Naive thymus-derived CD8-positive, alpha-beta T cell (primary cell): ENCODE data around the gene ISM1. TPM values are rescaled to one million over a fixed set of nuclear protein-coding genes. Genes with fewer than 3 reads are reported as not detected.
A peak's percentile ranks its signal among the peaks of the same experiment; 100 is the strongest.
"Not testable (repeated sequence)": the region's sequence is repeated elsewhere in the genome, so short reads cannot be mapped to it uniquely, and the experiment has no call there.

Source experiments
- ATAC-seq, 2 donors: fragments of 150-1000 bp; cut with Tn5 transposase in 1 of 2; sonication (Bioruptor Pico), chemical (Tn5 transposase) in 1 of 2; 1 replicate in 1 of 2; 2 replicates in 1 of 2; pipeline ENCODE4 v1.10.0; 2021; ENCODE audit warnings: mild to moderate bottlenecking in 2 of 2, moderate library complexity in 2 of 2
- POLR2A ChIA-PET: fragments of 350-600 bp; sonication (Branson Sonifier 250); formaldehyde crosslinking; loops from one replicate; lab custom pipeline; 2021; ENCODE audit warnings: antibody characterized with exemption; lab: Charles Lee
- DNase-seq, 10 donors: peaks; one replicate each; pipeline versions ENCODE4 v3.0.0 to v3.0.0-alpha.2; 2020 to 2022
- H3K27ac Mint-ChIP-seq, 10 donors: one replicate each; pipeline ENCODE4 v1.8.0; 2020 to 2022; ENCODE audit warnings: mild to moderate bottlenecking in 10 of 10, mixed read lengths in 10 of 10, moderate library complexity in 4 of 10, inconsistent platforms in 1 of 10
- H3K27me3 Mint-ChIP-seq, 5 donors: one replicate each; pipeline ENCODE4 v1.8.0; 2021 to 2022; ENCODE audit warnings: mixed read lengths in 5 of 5
- H3K36me3 Mint-ChIP-seq, 3 donors: one replicate each; pipeline ENCODE4 v1.8.0; 2020 to 2022; ENCODE audit warnings: mixed read lengths in 3 of 3, mild to moderate bottlenecking in 2 of 3, inconsistent platforms in 1 of 3
- H3K4me1 Mint-ChIP-seq, 4 donors: one replicate each; pipeline ENCODE4 v1.8.0; 2021 to 2022; ENCODE audit warnings: mixed read lengths in 4 of 4
- H3K4me3 Mint-ChIP-seq, 10 donors: one replicate each; pipeline ENCODE4 v1.8.0; 2020 to 2022; ENCODE audit warnings: mild to moderate bottlenecking in 10 of 10, mixed read lengths in 10 of 10, moderate library complexity in 6 of 10, inconsistent platforms in 1 of 10
- H3K9me3 Mint-ChIP-seq, 9 donors: one replicate each; pipeline ENCODE4 v1.8.0; 2020 to 2022; ENCODE audit warnings: mixed read lengths in 9 of 9, mild to moderate bottlenecking in 3 of 9, inconsistent platforms in 1 of 9, moderate library complexity in 1 of 9
- polyA plus RNA-seq, 3 donors: library from polyadenylated mRNA; unstranded; fragments of 300-500 nt; fragmentation: Illumina TruSeq; gene quantifications; one replicate each; pipeline ENCODE4 v1.2.3, GENCODE V29; 2021
- total RNA-seq, 8 experiments: library from RNA in 2 of 8; stranded (reverse) in 2 of 8; gene quantifications; one replicate each; pipeline ENCODE4 v1.2.3 and lab custom pipeline; 2021 to 2026

ISM1 gene
- total and polyA plus RNA-seq, 5 experiments from 2014 or later = 0.15 to 0.49 (median 0.23) TPM

- peaks cover 0 to 18% (median 14%) of the 10 kb centered on the region in 5 donors for H3K27me3 Mint-ChIP-seq
- no peaks in the 10 kb centered on the region for H3K36me3 Mint-ChIP-seq
- POLR2A ChIA-PET = no interaction called here
- peak overlapping the region in 2 of 10 donors; percentile 1 to 36 for H3K4me3 Mint-ChIP-seq
- peaks cover 0 to 5% (median 3%) of the 10 kb centered on the region in 9 donors for H3K9me3 Mint-ChIP-seq
- H3K27ac Mint-ChIP-seq = peak overlapping the region in 2 of 10 donors; percentile 24 to 71
- no peak for ATAC-seq
- DNase-seq = no peak
- H3K4me1 Mint-ChIP-seq = peaks cover 12 to 26% (median 23%) of the 10 kb centered on the region in 4 donors
These were observed 2.9 kb downstream of the ISM1 start for GRCh38 chr20:13223736-13224520.

- no peak for ATAC-seq
- POLR2A ChIA-PET = no interaction called here
- Mint-ChIP-seq H3K27me3 (peaks cover 0 to 4% (median 0%) of the 10 kb centered on the region in 5 donors), H3K4me1 (peaks cover 23 to 37% (median 33%) of the 10 kb centered on the region in 4 donors), H3K36me3 (no peaks in the 10 kb centered on the region), H3K4me3 (no peak overlapping the region), H3K27ac (no peak overlapping the region), H3K9me3 (peaks cover 0 to 6% (median 0%) of the 10 kb centered on the region in 9 donors)
- no peak for DNase-seq
These were observed 5.3 kb downstream of the ISM1 start for GRCh38 chr20:13226367-13226766.

- no peaks in the 10 kb centered on the region for H3K36me3 Mint-ChIP-seq
- peak overlapping the region; percentile 15 to 77 (median 41) for H3K4me3 Mint-ChIP-seq
- H3K27me3 Mint-ChIP-seq = peaks cover 0 to 2% (median 0%) of the 10 kb centered on the region in 5 donors
- peak overlapping the region in 9 of 10 donors; percentile 61 to 97 (median 83) for H3K27ac Mint-ChIP-seq
- peaks cover 0 to 6% (median 0%) of the 10 kb centered on the region in 9 donors for H3K9me3 Mint-ChIP-seq
- peaks cover 25 to 42% (median 34%) of the 10 kb centered on the region in 4 donors for H3K4me1 Mint-ChIP-seq
- DNase-seq (no peak), ATAC-seq (no peak)
- POLR2A ChIA-PET = no interaction called here
These were observed 7.7 kb downstream of the ISM1 start for GRCh38 chr20:13228771-13229170.

GRCh38 chr20:13229538-13229937 lies 8.5 kb downstream of the ISM1 start:
- POLR2A ChIA-PET = no interaction called here
- Mint-ChIP-seq H3K27ac (peak overlapping the region in 8 of 10 donors; percentile 35 to 97 (median 85)), H3K4me3 (peak overlapping the region in 5 of 10 donors; percentile 24 to 77 (median 29)), H3K9me3 (peaks cover 0 to 6% (median 0%) of the 10 kb centered on the region in 9 donors), H3K36me3 (no peaks in the 10 kb centered on the region), H3K4me1 (peaks cover 25 to 42% (median 34%) of the 10 kb centered on the region in 4 donors), H3K27me3 (peaks cover 0 to 2% (median 0%) of the 10 kb centered on the region in 5 donors)
- no peak for ATAC-seq
- no peak for DNase-seq

GRCh38 chr20:13231031-13231752 lies 10.1 kb downstream of the ISM1 start:
- Mint-ChIP-seq H3K4me3 (peak overlapping the region in 9 of 10 donors; percentile 30 to 80 (median 67)), H3K36me3 (no peaks in the 10 kb centered on the region), H3K4me1 (peaks cover 25 to 42% (median 34%) of the 10 kb centered on the region in 4 donors), H3K9me3 (peaks cover 0 to 6% (median 0%) of the 10 kb centered on the region in 9 donors), H3K27me3 (peaks cover 0 to 2% (median 0%) of the 10 kb centered on the region in 5 donors), H3K27ac (peak overlapping the region; percentile 71 to 98 (median 95))
- DNase-seq (peak in 7 of 10 donors; percentile 6 to 77 (median 58)), ATAC-seq (peak; percentile 93 to 98)
- POLR2A ChIA-PET = no interaction called here

GRCh38 chr20:13232999-13233398 lies 11.9 kb downstream of the ISM1 start:
- Mint-ChIP-seq H3K9me3 (peaks cover 0 to 3% (median 0%) of the 10 kb centered on the region in 9 donors), H3K27me3 (no peaks in the 10 kb centered on the region), H3K36me3 (no peaks in the 10 kb centered on the region), H3K4me1 (peaks cover 25 to 42% (median 34%) of the 10 kb centered on the region in 4 donors), H3K27ac (peak overlapping the region in 2 of 10 donors; percentile 45 to 52), H3K4me3 (no peak overlapping the region)
- DNase-seq (no peak), ATAC-seq (no peak)
- POLR2A ChIA-PET = no interaction called here

GRCh38 chr20:13234961-13235360 lies 13.9 kb downstream of the ISM1 start:
- ATAC-seq (no peak), DNase-seq (no peak)
- Mint-ChIP-seq H3K9me3 (peaks cover 0 to 3% (median 0%) of the 10 kb centered on the region in 9 donors), H3K36me3 (no peaks in the 10 kb centered on the region), H3K27ac (peak overlapping the region in 2 of 10 donors; percentile 32 to 59), H3K4me3 (no peak overlapping the region), H3K4me1 (peaks cover 16 to 25% (median 20%) of the 10 kb centered on the region in 4 donors), H3K27me3 (no peaks in the 10 kb centered on the region)
- POLR2A ChIA-PET = no interaction called here

- ATAC-seq, H3K4me3 Mint-ChIP-seq, H3K9me3 Mint-ChIP-seq, H3K36me3 Mint-ChIP-seq, H3K27me3 Mint-ChIP-seq, DNase-seq: not testable (repeated sequence)
- peak overlapping the region in 1 of 10 donors; percentile 13 for H3K27ac Mint-ChIP-seq
- POLR2A ChIA-PET = interaction anchor here (0.6 kb wide), 1 partner anchor 11 kb away, joined by 4 read pairs; no protein-coding TSS in a partner anchor
- H3K4me1 Mint-ChIP-seq = peaks cover 6 to 11% (median 7%) of the 10 kb centered on the region in 4 donors
These were observed 15.3 kb downstream of the ISM1 start for GRCh38 chr20:13236360-13236759.

GRCh38 chr20:13236990-13237720 lies 16.1 kb downstream of the ISM1 start:
- peak overlapping the region in 1 of 10 donors; percentile 71 for H3K27ac Mint-ChIP-seq

GRCh38 chr20:13238001-13238653 lies 17.1 kb downstream of the ISM1 start:
- H3K9me3 Mint-ChIP-seq = no peaks in the 10 kb centered on the region
- no peaks in the 10 kb centered on the region for H3K27me3 Mint-ChIP-seq
- H3K27ac Mint-ChIP-seq = no peak overlapping the region
- DNase-seq (no peak), ATAC-seq (no peak)
- H3K36me3 Mint-ChIP-seq = no peaks in the 10 kb centered on the region
- POLR2A ChIA-PET = interaction anchor here (0.5 kb wide), 1 partner anchor 151 kb away, joined by 3 read pairs; no protein-coding TSS in a partner anchor
- no peaks in the 10 kb centered on the region for H3K4me1 Mint-ChIP-seq
- H3K4me3 Mint-ChIP-seq = no peak overlapping the region

More at GRCh38 chr20:13236990-13237720, 16.1 kb downstream of the ISM1 start:
- DNase-seq (no peak), ATAC-seq (no peak)
- POLR2A ChIA-PET = interaction anchor here (0.5 to 0.6 kb wide), 2 partner anchors 10 to 150 kb away, joined by 3 to 4 read pairs; no protein-coding TSS in a partner anchor
- Mint-ChIP-seq H3K36me3 (no peaks in the 10 kb centered on the region), H3K4me1 (peaks cover 0 to 4% (median under 1%) of the 10 kb centered on the region in 4 donors), H3K9me3 (no peaks in the 10 kb centered on the region), H3K27me3 (no peaks in the 10 kb centered on the region), H3K4me3 (no peak overlapping the region)

GRCh38 chr20:13243826-13244376 lies 22.8 kb downstream of the ISM1 start:
- ATAC-seq (no peak), DNase-seq (no peak)
- H3K4me1 Mint-ChIP-seq = peaks cover 23 to 32% (median 27%) of the 10 kb centered on the region in 4 donors
- H3K27ac Mint-ChIP-seq = peak overlapping the region in 1 of 10 donors; percentile 10
- no peaks in the 10 kb centered on the region for H3K27me3 Mint-ChIP-seq
- POLR2A ChIA-PET = interaction anchor here (1.4 kb wide), 1 partner anchor 12 kb away, joined by 6 read pairs; no protein-coding TSS in a partner anchor
- H3K36me3 Mint-ChIP-seq = no peaks in the 10 kb centered on the region
- peaks cover 0 to 2% (median 0%) of the 10 kb centered on the region in 9 donors for H3K9me3 Mint-ChIP-seq
- H3K4me3 Mint-ChIP-seq = no peak overlapping the region
